AG04449 (cell line): ENCODE measurements around the gene KBTBD3.
A peak's percentile ranks its signal among the peaks of the same experiment; 100 is the strongest.
"Not testable (repeated sequence)": the region's sequence is repeated elsewhere in the genome, so short reads cannot be mapped to it uniquely, and the experiment has no call there.

Experiments used
- CTCF ChIA-PET: fragments of 350-600 bp; formaldehyde crosslinking; extraction: SDS; loops from one replicate; lab custom pipeline; 2021; ENCODE audit warnings: antibody characterized with exemption; lab: Yijun Ruan, JAX
- POLR2A ChIA-PET: fragments of 400-600, 350-600 bp; formaldehyde crosslinking; extraction: SDS; loops from one replicate; lab custom pipeline; 2020; ENCODE audit warnings: antibody characterized with exemption, inconsistent platforms; lab: Yijun Ruan, JAX
- DNase-seq: peaks from one replicate; pipeline ENCODE4 v3.0.0-alpha.2; 2010; ENCODE audit warnings: low read depth, low spot score
- H3K4me3 ChIP-seq: 2 replicates; pipeline ENCODE4 v1.5.1; 2011; ENCODE audit warnings: low read depth, mild to moderate bottlenecking, control low read depth, low read length
- TF ChIP-seq, protein P1 (sequence below): IDR thresholded peaks from one replicate; pipeline ENCODE4 v1.5.1; 2011; ENCODE audit warnings: mild to moderate bottlenecking, moderate library complexity, low read length, control low read depth, inconsistent platforms; ENCODE audit not compliant: insufficient read depth; ENCODE audit errors: missing control alignments

The KBTBD3 gene

DNA sequence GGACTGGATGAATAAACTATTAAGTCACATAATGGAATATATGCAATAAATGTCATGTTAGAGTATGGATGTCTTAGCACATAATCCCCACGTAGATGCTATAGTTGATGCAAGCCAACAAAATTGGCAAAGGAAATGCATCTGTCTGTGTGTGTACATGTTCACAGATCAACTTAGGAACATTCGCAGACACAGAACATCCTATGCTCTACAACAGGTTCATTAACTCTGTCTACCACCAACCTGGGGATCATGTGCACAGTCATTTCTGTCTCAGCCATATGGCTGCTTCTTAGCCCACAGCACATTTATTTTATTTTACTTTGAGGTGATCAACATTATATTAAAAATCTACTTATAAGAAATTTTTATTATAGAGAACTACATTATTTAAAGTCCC lies 60.1 kb downstream of the KBTBD3 start:
- DNase-seq = no peak
- H3K4me3 ChIP-seq = no peak overlapping the region
- TF ChIP-seq, protein P1, sequence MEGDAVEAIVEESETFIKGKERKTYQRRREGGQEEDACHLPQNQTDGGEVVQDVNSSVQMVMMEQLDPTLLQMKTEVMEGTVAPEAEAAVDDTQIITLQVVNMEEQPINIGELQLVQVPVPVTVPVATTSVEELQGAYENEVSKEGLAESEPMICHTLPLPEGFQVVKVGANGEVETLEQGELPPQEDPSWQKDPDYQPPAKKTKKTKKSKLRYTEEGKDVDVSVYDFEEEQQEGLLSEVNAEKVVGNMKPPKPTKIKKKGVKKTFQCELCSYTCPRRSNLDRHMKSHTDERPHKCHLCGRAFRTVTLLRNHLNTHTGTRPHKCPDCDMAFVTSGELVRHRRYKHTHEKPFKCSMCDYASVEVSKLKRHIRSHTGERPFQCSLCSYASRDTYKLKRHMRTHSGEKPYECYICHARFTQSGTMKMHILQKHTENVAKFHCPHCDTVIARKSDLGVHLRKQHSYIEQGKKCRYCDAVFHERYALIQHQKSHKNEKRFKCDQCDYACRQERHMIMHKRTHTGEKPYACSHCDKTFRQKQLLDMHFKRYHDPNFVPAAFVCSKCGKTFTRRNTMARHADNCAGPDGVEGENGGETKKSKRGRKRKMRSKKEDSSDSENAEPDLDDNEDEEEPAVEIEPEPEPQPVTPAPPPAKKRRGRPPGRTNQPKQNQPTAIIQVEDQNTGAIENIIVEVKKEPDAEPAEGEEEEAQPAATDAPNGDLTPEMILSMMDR = no peak
- ChIA-PET POLR2A (no interaction called here), CTCF (no interaction called here)

DNA sequence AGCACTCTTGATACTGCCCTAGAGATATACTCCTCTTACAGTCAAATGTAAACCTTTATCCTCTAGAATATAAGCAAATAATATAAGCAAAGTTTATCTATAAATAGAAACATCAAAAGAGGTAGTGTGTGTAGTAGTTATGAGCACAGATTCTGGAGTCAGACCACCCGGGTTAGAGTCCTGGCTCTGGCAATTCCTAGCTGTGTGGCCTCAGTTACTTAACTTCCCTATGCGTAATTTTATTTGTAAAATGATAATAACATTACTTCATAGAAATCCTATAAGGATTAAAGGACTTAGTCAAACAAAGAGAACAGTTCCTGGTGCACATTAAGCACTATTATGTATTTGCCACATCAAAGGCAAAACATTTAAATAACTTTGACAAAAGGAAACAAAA lies 62.1 kb downstream of the KBTBD3 start:
- POLR2A ChIA-PET = no interaction called here
- TF ChIP-seq, protein P1 = no peak
- H3K4me3 ChIP-seq = no peak overlapping the region
- DNase-seq = no peak
- CTCF ChIA-PET = no interaction called here

DNA sequence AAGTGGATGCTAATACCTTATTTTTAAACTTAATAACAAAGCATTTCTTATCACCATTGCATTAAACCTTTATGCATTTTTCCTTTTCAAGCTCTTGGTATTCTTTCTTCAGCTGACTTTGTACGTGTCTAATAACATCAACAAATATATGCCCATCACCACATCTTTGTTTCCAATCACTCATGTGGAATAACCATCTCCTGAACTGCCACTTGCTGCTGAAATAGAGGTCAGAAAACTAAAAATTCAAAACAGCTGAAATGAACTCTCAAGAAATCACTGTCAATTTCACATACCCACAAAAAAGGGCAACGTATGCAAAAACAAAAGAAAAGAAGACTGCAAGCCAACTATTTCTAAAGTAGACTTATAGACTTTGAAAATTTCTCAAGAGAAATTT lies 62.5 kb downstream of the KBTBD3 start:
- TF ChIP-seq, protein P1 = no peak
- no peak for DNase-seq
- no peak overlapping the region for H3K4me3 ChIP-seq
- CTCF ChIA-PET = no interaction called here
- POLR2A ChIA-PET = no interaction called here

DNA sequence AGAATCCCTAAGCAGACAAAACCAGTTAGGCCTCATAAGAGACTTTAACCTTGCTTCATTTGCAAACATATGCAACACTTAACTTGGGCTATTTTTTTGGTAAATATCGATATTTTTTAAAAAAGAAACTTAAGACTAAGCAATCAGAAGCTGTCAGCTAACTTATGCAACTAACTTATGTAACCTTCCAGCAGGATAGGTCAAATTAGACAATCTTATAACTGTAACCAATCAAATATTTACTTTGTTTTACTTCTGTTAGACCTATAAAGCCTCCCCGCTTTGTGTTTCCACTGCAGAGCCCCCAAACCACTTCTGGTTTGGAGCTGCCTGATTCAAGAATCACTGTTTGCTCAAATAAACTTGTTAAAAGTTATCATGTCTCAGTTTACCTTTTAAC lies 63.1 kb downstream of the KBTBD3 start:
- POLR2A ChIA-PET = no interaction called here

DNA sequence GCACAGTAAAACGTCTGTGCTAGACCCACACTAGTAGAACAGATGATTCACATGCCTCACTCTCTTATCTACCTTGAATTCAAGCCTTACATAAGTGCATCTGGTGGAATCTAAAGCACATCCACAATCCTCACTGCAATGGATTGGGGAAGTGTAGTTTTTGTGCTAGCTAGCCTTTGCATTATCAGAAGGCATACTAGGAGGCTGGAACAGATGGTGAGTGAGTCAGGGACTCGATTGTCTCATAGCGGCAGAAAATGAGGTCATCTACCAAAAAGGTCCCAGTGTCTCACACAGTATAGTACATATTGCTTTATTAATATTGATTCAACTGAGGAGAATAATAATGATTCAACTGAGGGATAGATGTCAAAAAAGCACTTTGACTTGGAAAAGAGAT lies 64.4 kb downstream of the KBTBD3 start:
- H3K4me3 ChIP-seq = no peak overlapping the region
- ChIA-PET POLR2A (no interaction called here), CTCF (no interaction called here)
- DNase-seq = peak; percentile 34
- TF ChIP-seq, protein P1 = no peak

More for the DNA sequence above, 63.1 kb downstream of the KBTBD3 start:
- TF ChIP-seq, protein P1 = no peak
- DNase-seq = no peak
- CTCF ChIA-PET = no interaction called here
- H3K4me3 ChIP-seq = no peak overlapping the region

DNA sequence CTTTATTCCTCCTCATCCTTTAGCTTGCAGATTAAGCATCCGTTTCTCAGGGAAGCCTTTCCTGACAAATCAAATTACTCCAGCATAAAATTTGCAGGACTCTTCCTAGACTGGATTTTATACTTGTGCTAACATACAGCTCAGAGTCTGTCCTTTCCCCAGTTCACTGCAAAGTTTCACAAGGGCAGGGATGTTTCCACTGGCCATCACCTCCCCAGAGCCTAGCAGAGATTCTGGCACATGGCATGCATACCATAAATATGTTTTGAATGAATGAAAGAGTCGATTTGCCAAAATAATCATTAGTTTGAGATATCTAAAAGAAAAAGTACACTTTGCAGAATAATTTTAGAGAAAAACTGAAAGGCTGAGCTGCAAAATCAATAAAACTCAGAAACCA lies 65.7 kb downstream of the KBTBD3 start:
- POLR2A ChIA-PET = no interaction called here
- no peak overlapping the region for H3K4me3 ChIP-seq
- TF ChIP-seq, protein P1 = no peak
- no peak for DNase-seq
- CTCF ChIA-PET = no interaction called here

DNA sequence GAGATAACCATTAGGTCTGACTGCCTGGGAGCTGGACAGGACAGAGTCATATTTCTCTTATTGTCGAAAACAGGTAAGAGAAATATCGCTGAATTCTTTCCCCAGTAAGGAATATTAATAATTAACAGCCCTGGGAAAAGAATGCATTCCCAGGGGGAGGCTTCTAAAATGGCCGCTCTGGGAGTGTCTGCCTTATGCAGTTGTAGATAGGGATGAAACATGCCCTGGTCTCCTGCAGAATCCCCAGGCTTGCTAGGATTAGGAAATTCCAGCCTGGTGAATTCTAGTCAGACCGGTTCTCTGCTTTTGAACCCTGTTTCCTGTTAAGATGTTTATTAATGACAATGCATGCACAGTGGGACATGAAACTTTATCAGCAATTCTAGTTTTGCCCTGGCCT lies 74.1 kb downstream of the KBTBD3 start:
- POLR2A ChIA-PET, DNase-seq, H3K4me3 ChIP-seq, CTCF ChIA-PET: not testable (repeated sequence)
